Astrocyte (in vitro differentiated cells and primary cell): ENCODE measurements around the gene LRMDA. TPM values are rescaled to one million over a fixed set of nuclear protein-coding genes. Genes with fewer than 3 reads are reported as not detected.

ENCODE experiments used
- DNase-seq: peaks from one replicate; pipeline ENCODE4 v3.0.0-alpha.2; 2010; ENCODE audit warnings: low read depth
- FAIRE-seq: peaks from 2 replicates; lab custom pipeline; 2011; peaks lifted over from hg19 to GRCh38; lab: Jason Lieb, UNC
- H2AFZ ChIP-seq: 2 replicates; pipeline ENCODE4 v1.6.0; 2012; ENCODE audit warnings: low read depth, low read length, inconsistent platforms
- H3K27ac ChIP-seq: 2 replicates; pipeline ENCODE4 v1.5.1; 2011; ENCODE audit warnings: low read depth, low read length, inconsistent platforms
- H3K27me3 ChIP-seq: 2 replicates; pipeline ENCODE4 v1.6.0; 2011; ENCODE audit warnings: low read length, inconsistent platforms; ENCODE audit not compliant: insufficient read depth
- H3K36me3 ChIP-seq: 2 replicates; pipeline ENCODE4 v1.5.1; 2011; ENCODE audit warnings: low read length, inconsistent platforms; ENCODE audit not compliant: insufficient read depth
- H3K4me1 ChIP-seq: 2 replicates; pipeline ENCODE4 v1.5.1; 2011; ENCODE audit warnings: low read length, inconsistent platforms; ENCODE audit not compliant: insufficient read depth
- H3K4me2 ChIP-seq: 2 replicates; pipeline ENCODE4 v1.6.0; 2012; ENCODE audit warnings: low read length, inconsistent platforms
- H3K4me3 ChIP-seq: 2 replicates; pipeline ENCODE4 v1.5.1; 2011; ENCODE audit warnings: low read depth, mild to moderate bottlenecking, low read length, inconsistent platforms; ENCODE audit not compliant: insufficient read depth
- H3K79me2 ChIP-seq: 2 replicates; pipeline ENCODE4 v1.6.0; 2012; ENCODE audit warnings: mild to moderate bottlenecking, low read length, inconsistent platforms; ENCODE audit not compliant: insufficient read depth
- H3K9ac ChIP-seq: 2 replicates; pipeline ENCODE4 v1.6.0; 2012; ENCODE audit warnings: mild to moderate bottlenecking, low read length, inconsistent platforms
- H3K9me3 ChIP-seq: 2 replicates; pipeline ENCODE4 v1.5.1; 2012; ENCODE audit warnings: low read depth, mild to moderate bottlenecking, low read length, inconsistent platforms; ENCODE audit not compliant: insufficient read depth
- H4K20me1 ChIP-seq: 2 replicates; pipeline ENCODE4 v1.6.0; 2012; ENCODE audit warnings: low read length, inconsistent platforms; ENCODE audit not compliant: insufficient read depth
- H3K27ac Mint-ChIP-seq: one replicate; pipeline ENCODE4 v1.8.0; 2021; ENCODE audit warnings: mild to moderate bottlenecking, mixed read lengths; ENCODE audit not compliant: unreplicated experiment
- H3K27me3 Mint-ChIP-seq: one replicate; pipeline ENCODE4 v1.8.0; 2021; ENCODE audit warnings: low read depth, mixed read lengths; ENCODE audit not compliant: unreplicated experiment
- H3K36me3 Mint-ChIP-seq: one replicate; pipeline ENCODE4 v1.8.0; 2021; ENCODE audit warnings: low read depth, mixed read lengths; ENCODE audit not compliant: unreplicated experiment
- H3K4me1 Mint-ChIP-seq: one replicate; pipeline ENCODE4 v1.8.0; 2021; ENCODE audit warnings: low read depth, mixed read lengths; ENCODE audit not compliant: unreplicated experiment
- H3K4me3 Mint-ChIP-seq: one replicate; pipeline ENCODE4 v1.8.0; 2021; ENCODE audit warnings: mild to moderate bottlenecking, moderate library complexity, mixed read lengths; ENCODE audit not compliant: unreplicated experiment
- H3K9me3 Mint-ChIP-seq: one replicate; pipeline ENCODE4 v1.8.0; 2021; ENCODE audit warnings: mild to moderate bottlenecking, mixed read lengths; ENCODE audit not compliant: unreplicated experiment
- CTCF ChIP-seq: IDR thresholded peaks from 2 replicates; pipeline ENCODE4 v1.5.1; 2011; ENCODE audit warnings: low read depth, mild to moderate bottlenecking, inconsistent platforms, low read length, moderate library complexity; ENCODE audit not compliant: insufficient read depth
- EZH2 ChIP-seq: IDR thresholded peaks from 2 replicates; pipeline ENCODE4 v1.6.1; 2012; ENCODE audit warnings: mild to moderate bottlenecking, low read length, inconsistent platforms; ENCODE audit not compliant: insufficient read depth
- total RNA-seq: library from RNA; stranded (reverse); gene quantifications from 2 replicates; pipeline ENCODE4 v1.2.1, GENCODE V29; 2021

LRMDA gene
- total RNA-seq, 1 donor from 2014 or later, result 2.7 TPM

GRCh38 chr10:76555067-76555670 is 1123.7 kb downstream of the LRMDA start:
- DNase-seq (no peak), FAIRE-seq (no peak)
- H3K4me1 ChIP-seq, result peaks cover 12% of the 10 kb centered on the region
- H3K9ac ChIP-seq, result no peak overlapping the region
- H3K79me2 ChIP-seq, result no peaks in the 10 kb centered on the region
- no peak overlapping the region for H3K4me2 ChIP-seq
- H4K20me1 ChIP-seq, result no peaks in the 10 kb centered on the region
- H3K4me3 Mint-ChIP-seq, result no peak overlapping the region
- H3K4me1 Mint-ChIP-seq, result peaks cover 11% of the 10 kb centered on the region
- no peaks in the 10 kb centered on the region for H3K27me3 ChIP-seq
- H3K36me3 ChIP-seq, result no peaks in the 10 kb centered on the region
- no peaks in the 10 kb centered on the region for H3K9me3 Mint-ChIP-seq
- no peak overlapping the region for H3K27ac Mint-ChIP-seq
- H3K9me3 ChIP-seq, result no peaks in the 10 kb centered on the region
- TF ChIP-seq CTCF, result no peak
- TF ChIP-seq EZH2, result no peak
- H3K36me3 Mint-ChIP-seq, result no peaks in the 10 kb centered on the region
- H3K27me3 Mint-ChIP-seq, result peaks cover 2% of the 10 kb centered on the region
- no peak overlapping the region for H3K27ac ChIP-seq
- H3K4me3 ChIP-seq, result no peak overlapping the region
- H2AFZ ChIP-seq, result no peak overlapping the region

GRCh38 chr10:76557366-76557765 is 1125.9 kb downstream of the LRMDA start:
- DNase-seq (no peak), FAIRE-seq (no peak)
- no peaks in the 10 kb centered on the region for H3K27me3 ChIP-seq
- no peaks in the 10 kb centered on the region for H3K79me2 ChIP-seq
- peaks cover 12% of the 10 kb centered on the region for H3K4me1 ChIP-seq
- H3K9ac ChIP-seq, result no peak overlapping the region
- Mint-ChIP-seq H3K27ac (no peak overlapping the region), H3K4me1 (peaks cover 4% of the 10 kb centered on the region), H3K9me3 (no peaks in the 10 kb centered on the region), H3K27me3 (peaks cover 2% of the 10 kb centered on the region), H3K4me3 (no peak overlapping the region), H3K36me3 (no peaks in the 10 kb centered on the region)
- no peaks in the 10 kb centered on the region for H3K36me3 ChIP-seq
- H4K20me1 ChIP-seq, result no peaks in the 10 kb centered on the region
- TF ChIP-seq EZH2, result no peak
- no peak overlapping the region for H2AFZ ChIP-seq
- H3K4me3 ChIP-seq, result no peak overlapping the region
- H3K9me3 ChIP-seq, result no peaks in the 10 kb centered on the region
- H3K27ac ChIP-seq, result no peak overlapping the region
- no peak overlapping the region for H3K4me2 ChIP-seq

GRCh38 chr10:76558586-76558985 is 1127.2 kb downstream of the LRMDA start:
- H3K27me3 ChIP-seq, result no peaks in the 10 kb centered on the region
- no peaks in the 10 kb centered on the region for H4K20me1 ChIP-seq
- no peaks in the 10 kb centered on the region for H3K9me3 Mint-ChIP-seq
- H3K4me1 ChIP-seq, result peaks cover 12% of the 10 kb centered on the region
- H3K9me3 ChIP-seq, result no peaks in the 10 kb centered on the region
- no peaks in the 10 kb centered on the region for H3K36me3 ChIP-seq
- FAIRE-seq (no peak), DNase-seq (peak; percentile 94)
- H3K4me3 ChIP-seq, result no peak overlapping the region
- no peak overlapping the region for H3K27ac Mint-ChIP-seq
- H3K4me3 Mint-ChIP-seq, result no peak overlapping the region
- peak overlapping the region; percentile 41 for H3K4me2 ChIP-seq
- peaks cover 4% of the 10 kb centered on the region for H3K4me1 Mint-ChIP-seq
- no peak overlapping the region for H3K27ac ChIP-seq
- no peak for TF ChIP-seq CTCF
- TF ChIP-seq EZH2, result no peak
- H2AFZ ChIP-seq, result no peak overlapping the region
- H3K27me3 Mint-ChIP-seq, result peaks cover 2% of the 10 kb centered on the region
- H3K79me2 ChIP-seq, result no peaks in the 10 kb centered on the region
- no peak overlapping the region for H3K9ac ChIP-seq
- no peaks in the 10 kb centered on the region for H3K36me3 Mint-ChIP-seq
